ENCODE data around the gene AUNIP.

Gene AUNIP

DNA sequence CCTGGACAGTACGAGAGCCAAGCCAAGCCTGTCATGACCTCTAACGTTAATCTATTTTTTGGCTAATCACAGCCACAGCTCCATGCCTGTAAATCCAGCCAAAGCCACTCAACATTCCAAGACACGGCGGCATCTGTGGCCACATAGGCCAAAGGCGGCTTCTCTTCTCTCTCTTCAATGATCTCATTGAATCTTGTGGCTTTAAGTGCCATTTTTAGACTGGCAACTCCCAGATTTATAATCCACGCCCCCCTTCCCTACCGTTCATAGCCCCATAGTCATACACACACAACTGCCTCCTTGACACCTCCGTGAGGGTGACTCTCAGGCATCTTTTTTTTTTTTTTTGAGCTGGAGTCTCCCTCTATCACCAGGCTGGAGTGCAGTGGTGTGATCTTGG is 64.9 kb downstream of the AUNIP start:
- no peak for DNase-seq (ENCODE audit: low spot score)

DNA sequence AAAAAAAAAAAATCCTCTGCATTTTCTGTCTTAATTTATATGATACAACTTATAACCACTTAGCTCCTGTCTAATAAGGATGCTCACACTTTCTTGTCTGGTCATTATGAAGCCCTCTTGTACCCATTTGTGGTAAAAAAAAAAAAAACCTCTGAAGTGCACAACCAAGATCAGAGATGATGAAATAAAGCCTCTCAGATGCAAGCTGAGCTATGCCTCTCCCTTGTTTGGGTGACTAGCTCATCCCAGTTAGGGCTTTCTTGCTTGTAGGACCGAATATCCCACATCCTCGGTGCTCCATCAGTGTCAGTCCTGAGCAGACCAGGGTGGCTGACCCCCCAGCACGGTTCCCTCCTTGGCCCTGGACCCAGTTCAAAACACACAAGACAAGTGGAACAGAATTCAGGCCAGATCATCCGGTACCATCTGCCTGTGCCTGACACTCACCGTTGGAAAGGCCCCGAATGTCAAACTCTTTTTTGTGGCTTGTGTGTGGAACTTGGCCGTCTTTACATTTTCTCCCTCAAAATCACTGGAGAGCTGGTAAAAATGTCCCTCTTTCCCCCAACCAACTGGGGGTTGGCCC is 65.6 kb downstream of the AUNIP start:
- DNase-seq (ENCODE audit: low spot score): no peak

DNA sequence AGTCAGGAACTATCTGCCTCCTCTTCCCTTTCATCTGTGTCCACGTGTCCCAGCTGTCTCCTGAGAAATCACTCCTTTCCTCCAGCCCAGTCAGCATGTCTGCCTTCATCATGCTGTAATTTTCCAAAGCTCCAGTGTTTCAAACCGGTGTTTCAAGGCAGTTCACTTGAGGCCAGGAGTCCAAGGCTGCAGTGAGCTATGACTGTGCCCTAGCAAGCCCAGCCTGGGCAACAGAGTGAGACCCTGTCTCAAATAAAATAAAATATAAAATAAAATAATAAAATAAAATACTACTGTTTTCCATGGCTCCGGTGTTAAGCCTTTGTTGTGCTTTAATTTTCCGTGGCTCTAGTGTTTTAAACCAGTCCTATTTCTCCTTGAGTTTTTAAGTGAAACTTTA is 67.1 kb downstream of the AUNIP start:
- DNase-seq (ENCODE audit: low spot score): no peak

DNA sequence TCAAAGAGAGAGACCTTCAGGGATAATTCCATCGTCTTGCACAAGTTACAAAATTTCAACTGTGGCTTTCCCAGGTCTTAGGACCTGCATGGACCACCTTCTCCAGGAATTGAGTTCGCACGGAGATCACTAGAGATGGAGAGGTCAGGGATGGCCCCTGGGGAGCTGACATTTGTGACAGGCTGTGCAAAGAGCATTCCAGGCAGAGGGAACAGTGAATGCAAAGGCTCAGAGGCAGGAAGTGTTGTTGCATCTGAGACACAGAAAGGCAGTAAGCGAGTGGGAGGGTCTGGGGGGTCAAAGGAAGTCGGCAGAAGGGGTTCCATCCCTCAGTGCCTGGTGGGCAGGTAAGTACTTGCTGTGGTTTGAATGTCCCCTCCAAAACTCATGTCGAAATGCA is 68.8 kb downstream of the AUNIP start:
- DNase-seq (ENCODE audit: low spot score): no peak

DNA sequence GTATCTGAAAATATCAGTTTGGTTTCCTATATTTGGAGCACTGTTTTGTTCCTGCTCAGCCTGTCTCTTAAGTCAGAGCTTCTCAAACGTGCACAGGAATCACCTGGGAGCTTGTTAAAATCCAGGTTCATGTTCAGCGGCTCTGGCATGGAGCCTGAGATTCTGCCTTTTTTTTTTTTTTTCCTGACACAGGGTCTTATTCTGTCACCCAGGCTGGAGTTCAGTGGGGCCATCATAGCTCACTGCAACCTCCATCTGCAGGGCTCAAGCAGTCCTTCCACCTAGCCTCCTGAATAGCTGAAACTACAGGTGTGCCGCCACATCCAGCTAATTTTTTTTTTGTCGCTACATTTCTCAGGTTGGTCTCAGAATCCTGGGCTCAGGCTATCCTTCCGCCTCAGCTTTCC is 71.5 kb downstream of the AUNIP start:
- DNase-seq (ENCODE audit: low spot score): no peak

DNA sequence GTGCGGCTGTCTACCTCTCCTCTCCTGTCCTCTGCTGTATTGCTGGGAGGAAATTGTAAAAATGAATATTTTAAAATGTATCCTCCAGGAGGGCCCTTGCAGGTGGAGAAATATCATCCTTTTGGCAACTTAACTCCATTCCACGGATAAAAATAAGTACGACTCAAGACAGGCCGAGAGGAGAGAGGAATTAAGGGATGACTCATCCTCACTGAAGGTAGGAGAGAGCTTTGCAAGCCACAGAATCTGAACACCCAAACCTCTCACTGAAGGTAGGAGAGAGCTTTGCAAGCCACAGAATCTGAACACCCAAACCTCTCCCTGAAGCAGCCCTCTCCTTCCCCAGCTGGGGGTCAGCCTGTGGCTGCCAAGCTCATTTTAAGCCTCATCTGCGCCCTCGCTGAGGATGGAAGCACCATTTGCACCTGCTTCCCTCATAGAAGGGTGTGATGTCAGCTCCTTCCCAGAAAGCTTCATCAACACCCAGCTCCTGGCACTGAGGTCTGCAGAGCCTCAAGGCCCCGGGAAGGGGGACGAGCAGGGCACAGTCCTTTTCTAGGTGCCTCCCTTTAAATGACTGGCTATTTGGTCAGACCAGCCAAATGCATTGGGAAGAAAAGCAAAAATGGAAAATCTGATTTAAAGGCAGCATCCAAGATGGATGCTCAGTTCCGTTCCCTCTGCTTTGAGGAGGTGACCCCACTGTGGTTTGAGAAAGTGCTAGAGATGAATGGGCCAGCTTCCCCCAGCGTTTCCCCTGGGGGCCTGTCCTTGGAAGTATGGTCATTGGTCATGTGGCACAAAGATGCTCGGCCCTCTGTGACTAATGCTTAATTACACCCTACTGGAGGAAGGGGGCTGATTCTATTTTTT is 72.1 kb downstream of the AUNIP start:
- no peak for DNase-seq (ENCODE audit: low spot score)

DNA sequence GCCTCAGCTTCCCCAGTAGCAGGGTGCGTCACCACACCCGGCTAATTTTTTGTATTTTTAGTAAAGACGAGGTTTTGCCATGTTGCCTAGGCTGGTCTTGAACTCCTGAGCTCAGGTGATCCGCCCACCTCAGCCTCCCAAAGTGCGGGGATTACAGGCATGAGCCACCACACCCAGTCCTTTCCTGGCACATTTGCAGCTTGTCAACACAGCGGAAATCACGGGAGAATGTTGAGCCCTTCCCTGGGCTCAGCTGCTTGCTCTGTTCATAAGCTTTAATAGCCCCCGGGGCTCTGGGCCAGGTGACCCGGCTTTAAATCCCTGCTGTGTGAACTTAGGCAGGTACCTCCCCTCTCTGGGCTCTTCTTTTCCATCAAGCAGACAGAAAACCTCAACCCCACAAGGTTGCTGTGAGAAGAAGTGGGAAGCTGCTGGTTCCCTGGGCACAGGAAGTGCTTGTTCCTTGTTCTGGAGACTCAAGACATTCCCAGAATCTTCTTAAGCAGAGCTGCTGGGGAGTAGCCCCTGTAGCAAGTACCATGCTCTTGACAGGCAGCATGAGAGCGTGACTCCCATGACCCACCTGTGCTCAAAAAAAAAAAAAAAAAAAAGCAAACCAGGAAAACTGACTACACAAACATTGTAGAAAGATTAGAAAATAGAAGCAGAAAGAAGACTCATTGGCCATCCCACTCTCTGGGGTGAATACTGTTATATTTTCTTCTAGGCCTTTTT is 73.8 kb downstream of the AUNIP start:
- no peak for DNase-seq (ENCODE audit: low spot score)

DNA sequence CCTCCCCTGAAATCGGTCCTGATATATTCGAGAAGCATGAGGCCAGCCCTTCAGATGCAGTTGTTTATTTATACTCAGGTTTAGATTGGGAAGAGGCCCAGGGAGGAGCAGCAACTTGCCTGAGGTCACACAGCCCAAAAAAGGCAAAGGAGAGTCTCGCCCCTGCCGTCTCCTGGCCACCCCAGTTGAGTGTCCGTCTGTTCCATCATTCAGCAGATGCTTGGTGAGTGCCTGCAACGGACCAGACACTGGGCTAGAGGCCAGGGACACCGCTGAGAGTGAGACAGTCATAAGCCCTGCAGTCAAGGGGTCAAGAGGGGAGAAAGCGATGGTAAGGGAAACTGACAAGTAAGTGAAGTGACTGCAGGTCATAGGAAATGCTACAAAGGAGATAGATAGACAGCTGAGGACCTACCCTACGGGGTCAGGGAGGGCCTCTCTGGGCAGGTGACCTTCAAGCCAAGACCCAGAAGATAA is 74.6 kb downstream of the AUNIP start:
- DNase-seq (ENCODE audit: low spot score): no peak
